Smooth muscle cell (in vitro differentiated cells): ENCODE data around the gene OR2A5. TPM values are rescaled to one million over a fixed set of nuclear protein-coding genes. Genes with fewer than 3 reads are reported as not detected.

Source experiments
- DNase-seq: peaks from one replicate; lab custom pipeline; 2025; ENCODE audit not compliant: unreplicated experiment; lab: John Stamatoyannopoulos, UW
- H2AFZ ChIP-seq: fragments of 200-600 bp; sonication (generic); 2 replicates; pipeline ENCODE4 v1.6.0; 2016; ENCODE audit warnings: antibody characterized with exemption, low read depth, mild to moderate bottlenecking
- H3F3A ChIP-seq: fragments of 200-600 bp; sonication (generic); 2 replicates; pipeline ENCODE4 v1.6.0; 2017; ENCODE audit warnings: antibody characterized with exemption, low read depth
- H3K27ac ChIP-seq: fragments of 200-600 bp; sonication (generic); 2 replicates; pipeline ENCODE4 v1.5.1; 2016; ENCODE audit warnings: low read depth, mild to moderate bottlenecking
- H3K27me3 ChIP-seq: fragments of 200-600 bp; sonication (generic); 2 replicates; pipeline ENCODE4 v1.6.1; 2016; ENCODE audit warnings: low read depth, mild to moderate bottlenecking
- H3K36me3 ChIP-seq: fragments of 200-600 bp; sonication (generic); 2 replicates; pipeline ENCODE4 v1.5.1; 2016; ENCODE audit warnings: low read depth
- H3K4me1 ChIP-seq: fragments of 200-600 bp; sonication (generic); 2 replicates; pipeline ENCODE4 v1.5.1; 2016; ENCODE audit warnings: low read depth
- H3K4me2 ChIP-seq: fragments of 200-600 bp; sonication (generic); 2 replicates; pipeline ENCODE4 v1.6.0; 2016; ENCODE audit warnings: mild to moderate bottlenecking
- H3K4me3 ChIP-seq: fragments of 200-600 bp; sonication (generic); 2 replicates; pipeline ENCODE4 v1.5.1; 2016; ENCODE audit warnings: mild to moderate bottlenecking
- H3K79me2 ChIP-seq: fragments of 200-600 bp; sonication (generic); 2 replicates; pipeline ENCODE4 v1.6.0; 2016; ENCODE audit warnings: low read depth, mild to moderate bottlenecking
- H3K9ac ChIP-seq: fragments of 200-600 bp; sonication (generic); 2 replicates; pipeline ENCODE4 v1.6.0; 2016; ENCODE audit warnings: low read depth
- H3K9me3 ChIP-seq: fragments of 200-600 bp; sonication (generic); replicated peaks from 2 replicates; pipeline ENCODE4 v1.5.1; 2016; ENCODE audit warnings: low read depth
- H4K20me1 ChIP-seq: fragments of 200-600 bp; sonication (generic); 2 replicates; pipeline ENCODE4 v1.6.0; 2016; ENCODE audit warnings: low read depth
- CTCF ChIP-seq: fragments of 200-600 bp; sonication (generic); IDR thresholded peaks from 2 replicates; pipeline ENCODE4 v1.5.1; 2017; ENCODE audit warnings: borderline replicate concordance, mild to moderate bottlenecking, antibody characterized with exemption; ENCODE audit not compliant: insufficient read depth, poor library complexity, severe bottlenecking
- WGBS: methylation state at CpG from one replicate; pipeline ENCODE4 v1.1.7; 2016; ENCODE audit warnings: low lambda C conversion rate; 5-methylcytosine and 5-hydroxymethylcytosine counted together
- polyA plus RNA-seq: library from polyadenylated mRNA; unstranded; fragments of >200 nt; fragmentation: Nextera tagmentation; extraction: Ambion mirVana; gene quantifications from 2 replicates; pipeline ENCODE4 v1.2.1, GENCODE V29; 2016
- total RNA-seq: library from RNA; depleted of rRNA; stranded (reverse); fragments of >200 nt; gene quantifications from 2 replicates; pipeline ENCODE4 v1.2.3, GENCODE V29; 2014

OR2A5 gene
- total and polyA plus RNA-seq, 2 experiments from 2014 or later = not detected

GRCh38 chr7:144032985-144033709, 15.6 kb upstream of the OR2A5 start:
- Histone ChIP-seq H3K79me2 (no peaks in the 10 kb centered on the region), H2AFZ (peak overlapping the region; percentile 25)
- 50% methylated on average over 1 of the region's 1 CpG for WGBS

GRCh38 chr7:144035385-144035784, 13.4 kb upstream of the OR2A5 start:
- TF ChIP-seq CTCF = no peak
- Histone ChIP-seq H3K36me3 (no peaks in the 10 kb centered on the region), H4K20me1 (no peaks in the 10 kb centered on the region), H3K27me3 (no peaks in the 10 kb centered on the region), H3K9ac (no peak overlapping the region), H3K4me3 (no peak overlapping the region), H3K4me1 (no peaks in the 10 kb centered on the region), H2AFZ (no peak overlapping the region), H3K79me2 (no peaks in the 10 kb centered on the region), H3K4me2 (no peak overlapping the region), H3F3A (peaks cover 3% of the 10 kb centered on the region), H3K27ac (no peak overlapping the region), H3K9me3 (no peaks in the 10 kb centered on the region)
- no peak for DNase-seq

More at GRCh38 chr7:144032985-144033709, 15.6 kb upstream of the OR2A5 start:
- no peaks in the 10 kb centered on the region for H3K9me3 ChIP-seq
- H3K4me2 ChIP-seq = peak overlapping the region; percentile 8
- no peaks in the 10 kb centered on the region for H3K27me3 ChIP-seq
- no peak for TF ChIP-seq CTCF
- no peak overlapping the region for H3K27ac ChIP-seq
- H3K9ac ChIP-seq = no peak overlapping the region
- H3K4me3 ChIP-seq = no peak overlapping the region
- no peak for DNase-seq
- no peaks in the 10 kb centered on the region for H4K20me1 ChIP-seq
- peaks cover 3% of the 10 kb centered on the region for H3F3A ChIP-seq
- no peaks in the 10 kb centered on the region for H3K4me1 ChIP-seq
- no peaks in the 10 kb centered on the region for H3K36me3 ChIP-seq

GRCh38 chr7:144036302-144036885, 12.4 kb upstream of the OR2A5 start:
- H3F3A ChIP-seq = peaks cover 1% of the 10 kb centered on the region
- H3K9me3 ChIP-seq = no peaks in the 10 kb centered on the region
- no peak overlapping the region for H3K4me3 ChIP-seq
- H3K27ac ChIP-seq = no peak overlapping the region
- no peak for DNase-seq
- H3K36me3 ChIP-seq = no peaks in the 10 kb centered on the region
- no peak overlapping the region for H3K4me2 ChIP-seq
- no peaks in the 10 kb centered on the region for H4K20me1 ChIP-seq
- no peaks in the 10 kb centered on the region for H3K27me3 ChIP-seq
- 96% methylated on average over 1 of the region's 1 CpG for WGBS
- no peaks in the 10 kb centered on the region for H3K79me2 ChIP-seq
- no peaks in the 10 kb centered on the region for H3K4me1 ChIP-seq
- no peak for TF ChIP-seq CTCF
- no peak overlapping the region for H2AFZ ChIP-seq
- no peak overlapping the region for H3K9ac ChIP-seq

- Histone ChIP-seq H4K20me1 (no peaks in the 10 kb centered on the region), H3K27ac (no peak overlapping the region), H3K79me2 (no peaks in the 10 kb centered on the region), H3K4me2 (no peak overlapping the region), H3K36me3 (no peaks in the 10 kb centered on the region), H3K4me3 (no peak overlapping the region), H3K9me3 (no peaks in the 10 kb centered on the region), H3K4me1 (no peaks in the 10 kb centered on the region), H3K9ac (no peak overlapping the region), H2AFZ (no peak overlapping the region), H3F3A (no peaks in the 10 kb centered on the region), H3K27me3 (no peaks in the 10 kb centered on the region)
- DNase-seq = no peak
- no peak for TF ChIP-seq CTCF
- 50% methylated on average over 1 of the region's 1 CpG for WGBS
Measured at GRCh38 chr7:144037414-144038035, 11.2 kb upstream of the OR2A5 start.
